DOHH2 (cell line): ENCODE measurements around the gene KRT9.

Experiments used
- EZH2phosphoT487 ChIP-seq: fragments of 200-600 bp; sonication (generic); IDR thresholded peaks from 2 replicates; pipeline ENCODE4 v1.6.1; 2017; ENCODE audit warnings: borderline replicate concordance, mild to moderate bottlenecking, antibody characterized with exemption, low read length, moderate library complexity, mixed read lengths
- TF ChIP-seq, protein P1 (sequence below): fragments of 200-600 bp; sonication (generic); IDR thresholded peaks from one replicate; pipeline ENCODE4 v1.5.1; 2014; ENCODE audit warnings: antibody characterized with exemption, mild to moderate bottlenecking, low read depth, low read length; ENCODE audit not compliant: poor library complexity, severe bottlenecking

- TF ChIP-seq, protein P1, sequence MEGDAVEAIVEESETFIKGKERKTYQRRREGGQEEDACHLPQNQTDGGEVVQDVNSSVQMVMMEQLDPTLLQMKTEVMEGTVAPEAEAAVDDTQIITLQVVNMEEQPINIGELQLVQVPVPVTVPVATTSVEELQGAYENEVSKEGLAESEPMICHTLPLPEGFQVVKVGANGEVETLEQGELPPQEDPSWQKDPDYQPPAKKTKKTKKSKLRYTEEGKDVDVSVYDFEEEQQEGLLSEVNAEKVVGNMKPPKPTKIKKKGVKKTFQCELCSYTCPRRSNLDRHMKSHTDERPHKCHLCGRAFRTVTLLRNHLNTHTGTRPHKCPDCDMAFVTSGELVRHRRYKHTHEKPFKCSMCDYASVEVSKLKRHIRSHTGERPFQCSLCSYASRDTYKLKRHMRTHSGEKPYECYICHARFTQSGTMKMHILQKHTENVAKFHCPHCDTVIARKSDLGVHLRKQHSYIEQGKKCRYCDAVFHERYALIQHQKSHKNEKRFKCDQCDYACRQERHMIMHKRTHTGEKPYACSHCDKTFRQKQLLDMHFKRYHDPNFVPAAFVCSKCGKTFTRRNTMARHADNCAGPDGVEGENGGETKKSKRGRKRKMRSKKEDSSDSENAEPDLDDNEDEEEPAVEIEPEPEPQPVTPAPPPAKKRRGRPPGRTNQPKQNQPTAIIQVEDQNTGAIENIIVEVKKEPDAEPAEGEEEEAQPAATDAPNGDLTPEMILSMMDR: no peak
- no peak for TF ChIP-seq EZH2phosphoT487
Measured at GRCh38 chr17:41518031-41518430, 53.8 kb downstream of the KRT9 start.
